ENCODE measurements around the gene MCF2L.

GRCh38 chr13:113013303-113013702 is 44.3 kb downstream of the MCF2L start:
- TF ChIP-seq CTCF (IDR thresholded peaks at IDR 0.05; ENCODE audit: poor library complexity, severe bottlenecking) (no peak), RAD21 (conservative IDR thresholded peaks at IDR 0.05) (no peak)

Data from neural cell (in vitro differentiated cells).